ENCODE data around the gene CASP10. TPM values are rescaled to one million over a fixed set of nuclear protein-coding genes. Genes with fewer than 3 reads are reported as not detected.

CASP10 gene
- total RNA-seq, 1 experiment from 2014 or later: 2.8 TPM

GRCh38 chr2:201257381-201257955 lies 74.5 kb downstream of the CASP10 start (continued):
- TF ChIP-seq ZNF219 (CRISPR knock-in tag; IDR thresholded peaks at IDR 0.05; ENCODE audit: borderline replicate concordance): no peak

DNA sequence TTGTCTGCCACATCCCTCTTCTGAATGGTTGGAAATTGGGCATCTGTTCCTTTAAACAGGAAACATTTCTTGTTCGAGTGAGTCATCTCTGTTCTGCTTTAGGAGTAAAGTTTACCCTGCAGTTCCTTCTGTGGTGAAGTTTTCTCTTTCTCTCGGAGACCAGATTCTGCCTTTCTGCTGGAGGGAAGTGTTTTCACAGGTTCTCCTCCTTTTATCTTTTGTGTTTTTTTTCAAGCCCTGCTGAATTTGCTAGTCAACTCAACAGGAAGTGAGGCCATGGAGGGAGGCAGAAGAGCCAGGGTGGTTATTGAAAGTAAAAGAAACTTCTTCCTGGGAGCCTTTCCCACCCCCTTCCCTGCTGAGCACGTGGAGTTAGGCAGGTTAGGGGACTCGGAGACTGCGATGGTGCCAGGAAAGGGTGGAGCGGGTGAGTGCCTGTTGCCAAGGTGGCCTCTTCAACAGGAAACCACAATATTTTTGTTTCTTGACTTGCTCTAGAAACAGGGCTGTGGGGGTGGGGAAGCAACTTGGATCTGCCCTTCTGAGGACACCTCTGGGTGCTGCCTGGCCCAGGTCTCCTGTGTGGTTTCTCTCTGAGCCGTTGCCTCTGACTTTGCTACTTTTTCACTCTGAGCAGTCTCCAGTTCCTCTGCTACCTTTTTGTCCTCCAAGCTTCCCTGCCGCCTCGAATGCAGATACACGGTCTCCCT lies 75.2 kb downstream of the CASP10 start:
- CTCF ChIA-PET: interaction anchor here (1.5 kb wide), 1 partner anchor 26 kb away, joined by 3 read pairs; no protein-coding TSS in a partner anchor
- Mint-ChIP-seq H3K4me3 (peak overlapping the region; percentile 56), H3K4me1 (peaks cover 33% of the 10 kb centered on the region), H3K36me3 (no peaks in the 10 kb centered on the region), H3K9me3 (no peaks in the 10 kb centered on the region), H3K27ac (peak overlapping the region; percentile 65), H3K27me3 (ENCODE audit: low read depth) (no peaks in the 10 kb centered on the region)
- no peak for DNase-seq (ENCODE audit: low spot score)
- POLR2A ChIA-PET: no interaction called here
- peak; percentile 15 for ATAC-seq
- TF ChIP-seq ETV6 (CRISPR knock-in tag; IDR thresholded peaks at IDR 0.05) (0 out of 2 replicates have a peak, but pooled peaks have one; percentile 30), NFATC4 (CRISPR knock-in tag; IDR thresholded peaks at IDR 0.05) (no peak), NFE2L1 (CRISPR knock-in tag; IDR thresholded peaks at IDR 0.05) (no peak), FOXP4 (CRISPR knock-in tag; IDR thresholded peaks at IDR 0.05) (0 out of 2 replicates have a peak, but pooled peaks have one; percentile 32), ZBTB43 (CRISPR knock-in tag; IDR thresholded peaks at IDR 0.05) (no peak), TEAD4 (CRISPR knock-in tag; IDR thresholded peaks at IDR 0.05) (no peak), ZNF423 (CRISPR knock-in tag; IDR thresholded peaks at IDR 0.05) (0 out of 2 replicates have a peak, but pooled peaks have one; percentile 35), ARID4B (CRISPR knock-in tag; IDR thresholded peaks at IDR 0.05; ENCODE audit: borderline replicate concordance) (no peak), HMGA2 (CRISPR knock-in tag; IDR thresholded peaks at IDR 0.05) (no peak), CDX4 (CRISPR knock-in tag; IDR thresholded peaks at IDR 0.05; ENCODE audit: borderline replicate concordance) (no peak), NR1H2 (CRISPR knock-in tag; IDR thresholded peaks at IDR 0.05) (no peak), SOX15 (CRISPR knock-in tag; IDR thresholded peaks at IDR 0.05) (no peak), ELF4 (CRISPR knock-in tag; IDR thresholded peaks at IDR 0.05; ENCODE audit: low read depth) (no peak)
- TF ChIP-seq, protein P1, sequence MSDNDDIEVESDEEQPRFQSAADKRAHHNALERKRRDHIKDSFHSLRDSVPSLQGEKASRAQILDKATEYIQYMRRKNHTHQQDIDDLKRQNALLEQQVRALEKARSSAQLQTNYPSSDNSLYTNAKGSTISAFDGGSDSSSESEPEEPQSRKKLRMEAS (CRISPR knock-in tag; IDR thresholded peaks at IDR 0.05): peak; percentile 82; the same call in 1 of the 2 replicates
- TF ChIP-seq, protein P2, sequence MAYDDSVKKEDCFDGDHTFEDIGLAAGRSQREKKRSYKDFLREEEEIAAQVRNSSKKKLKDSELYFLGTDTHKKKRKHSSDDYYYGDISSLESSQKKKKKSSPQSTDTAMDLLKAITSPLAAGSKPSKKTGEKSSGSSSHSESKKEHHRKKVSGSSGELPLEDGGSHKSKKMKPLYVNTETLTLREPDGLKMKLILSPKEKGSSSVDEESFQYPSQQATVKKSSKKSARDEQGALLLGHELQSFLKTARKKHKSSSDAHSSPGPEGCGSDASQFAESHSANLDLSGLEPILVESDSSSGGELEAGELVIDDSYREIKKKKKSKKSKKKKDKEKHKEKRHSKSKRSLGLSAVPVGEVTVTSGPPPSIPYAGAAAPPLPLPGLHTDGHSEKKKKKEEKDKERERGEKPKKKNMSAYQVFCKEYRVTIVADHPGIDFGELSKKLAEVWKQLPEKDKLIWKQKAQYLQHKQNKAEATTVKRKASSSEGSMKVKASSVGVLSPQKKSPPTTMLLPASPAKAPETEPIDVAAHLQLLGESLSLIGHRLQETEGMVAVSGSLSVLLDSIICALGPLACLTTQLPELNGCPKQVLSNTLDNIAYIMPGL (CRISPR knock-in tag; IDR thresholded peaks at IDR 0.05): no peak
- TF ChIP-seq, protein P3, sequence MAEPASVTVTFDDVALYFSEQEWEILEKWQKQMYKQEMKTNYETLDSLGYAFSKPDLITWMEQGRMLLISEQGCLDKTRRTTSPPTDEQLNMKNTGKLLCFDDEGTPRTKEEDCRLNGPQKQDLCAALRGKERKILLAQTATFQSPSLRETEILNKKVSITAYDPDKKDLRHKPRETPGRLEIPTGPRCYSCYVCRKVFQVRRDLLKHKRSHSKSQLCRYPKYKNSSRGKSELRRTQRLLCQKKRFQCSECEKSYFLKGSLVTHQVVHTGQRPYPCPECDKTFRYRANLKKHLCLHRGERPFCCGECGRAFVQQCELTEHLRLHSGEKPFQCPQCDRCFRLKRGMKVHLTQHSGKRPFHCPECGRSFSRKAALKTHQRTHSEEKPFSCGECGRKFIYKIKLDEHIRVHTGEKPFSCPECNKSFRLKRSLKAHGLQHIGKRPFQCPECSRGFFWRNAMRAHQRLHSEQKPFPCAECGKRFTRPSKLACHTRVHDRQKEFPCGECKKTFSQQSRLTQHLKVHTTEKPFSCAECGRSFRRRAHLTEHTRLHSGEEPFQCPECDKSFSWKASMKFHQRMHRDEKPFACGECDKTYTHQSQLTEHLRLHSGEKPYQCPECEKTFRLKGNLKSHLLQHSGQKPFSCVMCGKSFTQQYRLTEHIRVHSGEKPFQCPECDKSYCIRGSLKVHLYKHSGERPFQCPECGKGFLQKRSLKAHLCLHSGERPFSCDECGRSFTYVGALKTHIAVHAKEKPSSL (CRISPR knock-in tag; conservative IDR thresholded peaks at IDR 0.05): no peak
- TF ChIP-seq, protein P4, sequence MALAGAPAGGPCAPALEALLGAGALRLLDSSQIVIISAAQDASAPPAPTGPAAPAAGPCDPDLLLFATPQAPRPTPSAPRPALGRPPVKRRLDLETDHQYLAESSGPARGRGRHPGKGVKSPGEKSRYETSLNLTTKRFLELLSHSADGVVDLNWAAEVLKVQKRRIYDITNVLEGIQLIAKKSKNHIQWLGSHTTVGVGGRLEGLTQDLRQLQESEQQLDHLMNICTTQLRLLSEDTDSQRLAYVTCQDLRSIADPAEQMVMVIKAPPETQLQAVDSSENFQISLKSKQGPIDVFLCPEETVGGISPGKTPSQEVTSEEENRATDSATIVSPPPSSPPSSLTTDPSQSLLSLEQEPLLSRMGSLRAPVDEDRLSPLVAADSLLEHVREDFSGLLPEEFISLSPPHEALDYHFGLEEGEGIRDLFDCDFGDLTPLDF (CRISPR knock-in tag; IDR thresholded peaks at IDR 0.05): no peak

All from WTC11 (cell line).